Measurements from ENCODE around the gene SHISA4.
"Not testable (repeated sequence)": the region's sequence is repeated elsewhere in the genome, so short reads cannot be mapped to it uniquely, and the experiment has no call there.

SHISA4 gene, protein sequence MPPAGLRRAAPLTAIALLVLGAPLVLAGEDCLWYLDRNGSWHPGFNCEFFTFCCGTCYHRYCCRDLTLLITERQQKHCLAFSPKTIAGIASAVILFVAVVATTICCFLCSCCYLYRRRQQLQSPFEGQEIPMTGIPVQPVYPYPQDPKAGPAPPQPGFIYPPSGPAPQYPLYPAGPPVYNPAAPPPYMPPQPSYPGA

DNA sequence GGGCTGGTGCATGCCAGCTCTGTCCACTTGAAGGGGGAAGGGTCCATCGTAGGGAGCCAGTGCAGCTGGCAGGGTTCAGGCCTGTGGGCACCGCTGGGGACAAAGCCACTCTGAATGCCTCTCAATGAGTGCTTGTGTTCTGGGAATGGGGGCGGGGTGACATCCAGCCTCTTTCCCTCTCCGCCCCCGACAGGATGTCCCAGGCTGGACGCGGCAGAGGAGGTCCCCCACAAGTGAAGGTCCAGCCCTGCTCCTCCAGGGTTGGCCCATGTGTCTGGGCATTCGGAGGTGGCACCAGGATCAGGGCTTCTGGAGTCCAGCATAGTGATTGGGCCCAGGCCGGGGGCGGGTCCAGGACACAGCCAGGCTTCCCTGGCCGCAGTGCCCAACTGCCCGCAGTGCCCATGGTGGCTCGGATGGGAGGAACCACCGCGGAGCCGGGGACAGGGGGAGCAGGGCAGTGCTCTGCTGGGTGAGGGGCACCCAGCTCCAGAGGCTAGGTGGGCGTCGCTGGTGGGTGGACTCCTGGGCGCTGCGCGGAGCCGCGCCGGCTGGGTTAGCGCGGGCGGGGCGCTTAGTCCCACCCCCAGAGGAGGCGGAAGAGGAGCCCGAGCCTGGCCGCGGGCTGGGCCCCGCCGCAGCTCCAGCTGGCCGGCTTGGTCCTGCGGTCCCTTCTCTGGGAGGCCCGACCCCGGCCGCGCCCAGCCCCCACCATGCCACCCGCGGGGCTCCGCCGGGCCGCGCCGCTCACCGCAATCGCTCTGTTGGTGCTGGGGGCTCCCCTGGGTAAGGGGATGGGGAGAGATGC is at the start of gene SHISA4:
Gene SHISA4, plus strand, starts transcription at position 617 of the 808 bp plus-strand sequence. Its CDS starts 97 bp downstream, at position 714.
- no peak for DNase-seq

DNA sequence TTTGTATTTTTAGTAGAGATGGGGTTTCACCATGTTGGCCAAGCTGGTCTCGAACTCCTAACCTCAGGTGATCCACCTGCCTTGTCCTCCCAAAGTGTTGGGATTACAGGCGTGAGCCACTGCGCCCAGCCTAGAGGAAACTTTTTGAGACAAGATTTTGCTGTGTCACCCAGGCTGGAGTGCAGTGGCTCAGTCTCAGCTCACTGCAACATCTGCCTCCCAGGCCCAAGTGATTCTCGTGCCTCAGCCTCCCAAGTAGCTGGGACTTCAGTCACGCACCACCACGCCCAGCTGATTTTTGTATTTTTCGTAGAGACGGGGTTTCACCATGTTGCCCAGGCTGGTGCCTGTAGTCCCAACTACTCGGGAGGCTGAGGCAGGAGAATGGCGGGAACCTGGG is 49.6 kb upstream of the SHISA4 start:
- not testable (repeated sequence) for DNase-seq

DNA sequence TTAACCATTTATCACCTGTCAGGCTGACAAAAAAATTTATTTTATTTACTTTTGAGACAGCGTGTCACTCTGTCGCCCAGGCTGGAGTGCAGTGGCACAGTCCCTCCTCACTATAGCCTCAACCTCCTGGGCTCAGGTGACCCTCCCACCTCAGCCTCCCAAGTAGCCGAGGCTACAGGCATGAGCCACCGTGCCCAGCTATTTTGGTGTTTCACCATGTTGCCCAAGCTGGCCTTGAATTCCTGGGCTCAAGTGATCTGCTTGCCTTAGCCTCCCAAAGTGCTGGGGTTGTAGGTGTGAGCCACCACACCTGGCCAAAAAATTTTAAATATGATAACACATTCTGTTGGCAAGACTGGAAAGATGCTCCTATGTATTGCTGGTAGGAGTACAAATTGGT is 48.6 kb upstream of the SHISA4 start:
- DNase-seq, result no peak

DNA sequence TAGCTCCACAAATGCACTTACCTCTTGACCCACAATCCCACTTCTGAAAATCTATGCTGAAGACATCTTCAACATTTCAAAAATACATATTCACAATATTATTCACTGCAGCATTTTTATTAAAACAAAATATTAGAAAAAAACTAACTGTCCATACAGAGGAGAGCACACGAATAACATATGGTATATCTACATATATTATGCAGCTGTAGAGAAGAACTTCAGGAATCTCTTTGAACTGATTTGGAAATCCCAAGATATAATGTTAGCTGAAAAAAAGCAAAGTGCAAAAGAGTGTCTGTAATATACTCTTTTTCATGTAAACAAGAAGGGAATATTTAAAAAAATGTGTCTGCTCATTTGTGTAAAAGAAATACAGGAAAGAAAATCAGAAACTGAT is 48.2 kb upstream of the SHISA4 start:
- no peak for DNase-seq

DNA sequence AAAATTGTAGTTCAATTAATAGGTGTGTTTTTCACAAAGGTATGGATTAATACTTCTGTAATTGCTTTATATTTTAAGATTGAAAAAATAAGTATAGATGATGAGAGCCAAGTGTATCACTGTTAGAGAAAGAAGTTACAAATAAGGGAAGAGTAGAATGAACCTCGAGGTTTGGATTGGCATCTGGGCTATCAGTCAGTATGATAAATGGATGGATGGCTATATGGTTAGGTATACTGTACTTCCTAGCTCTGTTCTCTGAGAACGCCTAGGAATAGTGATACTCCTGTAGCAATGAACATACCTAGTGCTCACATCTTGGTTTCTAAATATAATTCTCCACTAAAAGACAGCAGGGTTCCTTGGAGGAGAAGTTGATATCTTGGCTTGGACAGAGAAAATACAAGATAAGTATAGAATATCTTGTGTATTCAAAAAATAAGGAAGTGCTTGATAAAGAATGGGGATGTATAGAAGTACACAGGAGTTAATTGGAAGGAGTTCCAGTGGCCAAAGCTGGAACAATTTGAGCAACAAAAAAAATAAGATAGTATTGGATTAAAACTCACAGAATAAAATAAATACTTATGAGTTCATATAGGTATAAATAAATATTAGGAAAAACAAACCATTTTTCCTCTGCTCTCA is 47.3 kb upstream of the SHISA4 start:
- no peak for DNase-seq

DNA sequence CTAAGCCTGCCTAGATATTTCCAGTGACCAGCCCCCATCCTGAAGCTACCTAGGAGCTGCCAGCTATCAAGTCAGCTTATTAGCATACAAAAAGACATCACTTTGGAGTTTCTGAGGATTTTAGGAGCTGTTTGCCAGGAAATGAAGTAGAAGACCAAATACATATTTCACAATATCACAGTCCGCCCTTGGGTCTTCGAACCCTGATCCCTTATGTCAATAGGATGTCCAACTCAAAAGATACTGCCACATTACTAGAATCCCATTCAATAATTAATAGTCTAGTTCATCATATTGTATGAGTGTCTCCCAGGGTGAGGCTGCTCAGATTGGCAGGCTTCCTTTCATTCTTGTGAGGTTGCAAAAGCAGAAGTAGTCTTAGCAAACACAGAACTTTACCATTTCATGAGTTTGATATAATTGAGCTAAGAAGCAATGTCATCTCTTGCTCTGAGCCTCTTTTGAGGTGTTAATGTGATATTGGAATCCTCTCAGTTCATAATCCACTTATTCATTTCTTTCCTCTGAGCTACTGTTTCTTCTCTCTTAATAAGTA is 46.1 kb upstream of the SHISA4 start:
- DNase-seq, result no peak

DNA sequence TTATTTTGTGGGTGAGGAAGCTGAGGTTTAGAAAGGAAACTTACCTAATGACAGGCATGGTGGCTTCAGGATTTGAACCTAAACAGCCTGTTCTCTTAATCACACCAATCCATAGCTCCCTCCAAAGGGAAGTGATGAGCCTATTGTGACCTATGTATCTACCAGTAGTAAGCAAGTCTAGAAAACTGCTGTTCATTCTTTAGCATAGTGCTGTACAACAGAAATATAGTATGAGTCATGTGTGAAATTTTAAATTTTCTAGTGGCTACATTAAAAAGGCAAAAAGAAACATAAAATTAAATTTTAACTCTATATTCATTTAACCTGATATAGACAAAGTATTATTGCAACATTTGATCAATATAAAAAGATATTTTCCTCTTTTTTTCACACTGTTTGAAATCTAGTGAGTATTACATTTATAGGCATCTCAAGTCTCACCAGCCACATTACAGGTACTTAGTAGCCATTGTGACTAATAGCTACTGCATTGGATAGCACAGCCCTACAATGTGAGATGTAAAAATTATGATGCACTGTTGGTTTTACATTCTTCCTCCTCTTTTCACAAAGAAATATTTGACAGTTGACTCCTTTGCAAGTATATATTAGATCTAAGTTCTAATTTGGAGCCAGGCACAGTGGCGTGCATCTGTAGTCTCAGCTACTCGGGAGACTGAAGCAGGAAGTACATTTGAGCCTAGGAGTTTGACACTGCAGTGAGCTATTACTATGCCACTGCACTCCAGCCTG is 43.2 kb upstream of the SHISA4 start:
- no peak for DNase-seq

DNA sequence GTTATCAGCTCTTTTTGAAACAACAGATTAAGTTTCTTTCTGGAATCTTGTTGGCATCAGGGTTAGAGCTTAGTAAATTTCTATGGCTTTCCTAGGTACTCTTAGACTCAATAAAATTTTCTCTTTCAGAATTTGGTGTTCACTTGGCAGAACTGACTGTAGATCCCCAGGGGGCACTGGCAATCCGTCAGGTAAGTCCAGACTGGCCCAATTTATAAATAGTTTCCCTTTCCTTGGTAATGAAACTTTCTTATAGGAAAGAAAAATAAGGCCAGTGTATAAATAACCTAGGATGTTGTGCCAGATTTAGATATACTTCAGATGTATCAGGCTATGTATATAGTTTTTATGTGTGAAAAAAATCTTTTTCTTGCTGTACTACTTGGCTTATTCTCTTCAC is 41.5 kb upstream of the SHISA4 start:
- no peak for DNase-seq

DNA sequence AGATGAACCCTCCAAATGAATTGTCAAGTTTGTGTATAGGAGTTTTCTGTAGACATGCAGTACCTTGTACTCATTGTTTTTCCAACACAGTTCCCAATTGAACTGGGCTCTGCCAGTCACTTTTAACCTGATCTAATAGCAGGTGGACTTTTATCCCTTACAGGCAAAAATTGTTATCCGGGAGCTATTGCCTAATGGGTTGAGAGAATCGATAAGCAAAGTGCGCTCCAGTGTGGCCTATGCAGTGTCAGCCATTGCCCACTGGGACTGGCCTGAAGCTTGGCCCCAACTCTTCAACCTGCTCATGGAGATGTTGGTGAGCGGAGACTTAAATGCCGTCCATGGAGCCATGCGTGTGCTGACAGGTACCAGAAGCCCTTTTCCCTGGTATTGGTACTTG is 40.5 kb upstream of the SHISA4 start:
- no peak for DNase-seq

DNA sequence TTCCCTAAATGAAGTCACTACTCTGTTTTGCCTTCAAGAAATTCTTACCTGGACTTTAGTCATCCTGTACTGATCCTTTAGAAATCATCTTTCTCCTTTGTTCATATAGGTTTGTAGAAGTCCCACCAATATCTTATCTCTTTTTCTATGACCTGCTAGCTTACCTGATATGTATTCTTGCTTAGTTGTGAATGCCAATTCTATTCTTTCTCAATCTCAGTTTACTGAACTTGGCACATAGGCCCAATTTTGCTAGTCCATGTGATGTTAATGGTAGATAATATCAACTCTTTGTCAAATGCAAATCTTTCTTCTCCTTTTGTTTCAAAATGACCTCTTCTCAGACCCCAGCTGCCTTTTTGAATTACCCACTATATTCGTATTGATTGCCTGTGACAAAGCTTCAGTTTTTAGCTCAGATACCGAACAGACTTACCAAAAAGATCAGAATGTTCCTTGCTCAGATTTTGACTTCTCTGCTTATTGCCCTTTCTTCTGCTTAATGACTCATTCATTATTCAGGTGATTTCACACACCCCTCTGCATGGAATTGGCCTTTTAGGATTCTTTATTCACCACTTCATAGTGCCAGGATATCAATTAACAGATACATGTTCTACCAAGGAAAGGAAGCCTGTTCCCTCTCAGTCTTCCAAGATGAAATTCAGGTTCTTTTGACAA is 39.2 kb upstream of the SHISA4 start:
- DNase-seq, result no peak

DNA sequence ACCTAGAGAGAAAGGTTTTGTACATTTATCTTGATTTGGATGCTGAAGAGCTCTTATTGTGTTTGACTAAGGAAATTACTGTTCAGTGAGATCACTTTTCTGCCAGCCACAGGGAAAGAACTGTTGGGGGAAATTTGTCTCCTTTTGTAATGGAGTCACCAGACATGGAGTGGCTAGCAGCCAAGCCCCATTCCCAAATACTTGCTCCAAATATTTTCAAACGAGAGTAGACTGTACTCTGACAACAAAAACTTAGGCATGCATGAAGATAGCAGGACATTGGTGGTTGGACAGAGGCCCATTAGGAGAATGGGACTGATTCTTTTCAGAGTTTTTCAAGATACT is 38.7 kb upstream of the SHISA4 start:
- DNase-seq, result no peak

DNA sequence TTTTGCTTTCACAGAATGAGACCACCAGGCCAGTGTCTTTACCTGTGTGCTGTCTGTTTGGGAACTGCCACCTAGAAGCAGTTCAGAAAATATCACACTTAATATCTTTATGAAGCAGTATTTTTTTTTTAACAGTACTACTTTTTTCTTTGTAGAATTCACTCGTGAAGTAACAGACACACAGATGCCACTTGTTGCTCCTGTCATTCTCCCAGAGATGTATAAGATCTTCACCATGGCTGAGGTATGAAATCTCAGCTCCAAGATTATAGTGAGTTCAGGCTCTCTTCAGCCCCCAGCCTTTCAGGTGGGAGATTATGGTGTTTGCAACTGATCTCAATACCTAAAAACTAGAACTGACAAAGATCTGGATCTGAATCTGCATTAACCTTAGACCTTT is 36.7 kb upstream of the SHISA4 start:
- DNase-seq, result no peak

DNA sequence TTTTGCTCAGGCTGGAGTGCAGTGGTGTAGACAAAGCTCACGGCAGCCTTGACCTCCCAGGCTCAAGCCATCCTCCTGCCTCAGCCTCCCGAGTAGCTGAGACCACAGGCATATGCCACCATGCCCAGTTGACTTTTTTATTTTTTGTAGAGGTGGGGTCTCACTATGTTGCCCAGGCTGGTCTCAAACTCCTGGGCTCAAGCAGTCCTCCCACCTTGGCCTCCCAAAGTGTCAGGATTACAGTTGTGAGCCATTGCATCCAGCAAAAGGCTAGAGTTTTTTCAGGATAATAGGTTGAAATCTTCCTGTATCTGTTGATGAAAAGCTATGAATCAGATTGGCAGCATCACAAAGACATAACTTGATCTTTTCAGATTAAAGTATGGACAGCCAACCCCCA is 32.0 kb upstream of the SHISA4 start:
- DNase-seq, result not testable (repeated sequence)

DNA sequence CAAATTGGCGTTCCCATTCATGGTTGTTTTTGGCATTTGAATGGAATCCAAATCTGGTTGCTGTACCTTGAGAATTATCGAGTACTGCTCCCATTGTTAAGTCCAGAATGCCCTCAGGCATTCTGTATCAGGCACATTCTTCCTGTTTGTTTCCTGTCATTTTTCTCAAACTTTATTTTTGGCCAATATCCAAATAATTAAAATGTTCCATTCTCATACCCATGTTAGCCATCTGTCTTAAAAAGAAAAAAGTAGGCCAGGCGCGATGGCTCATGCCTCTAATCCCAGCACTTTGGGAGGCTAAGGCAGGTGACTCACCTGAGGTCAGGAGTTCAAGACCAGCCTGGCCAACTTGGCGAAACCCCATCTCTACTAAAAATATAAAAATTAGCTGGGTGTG is 29.3 kb upstream of the SHISA4 start:
- DNase-seq, result no peak

DNA sequence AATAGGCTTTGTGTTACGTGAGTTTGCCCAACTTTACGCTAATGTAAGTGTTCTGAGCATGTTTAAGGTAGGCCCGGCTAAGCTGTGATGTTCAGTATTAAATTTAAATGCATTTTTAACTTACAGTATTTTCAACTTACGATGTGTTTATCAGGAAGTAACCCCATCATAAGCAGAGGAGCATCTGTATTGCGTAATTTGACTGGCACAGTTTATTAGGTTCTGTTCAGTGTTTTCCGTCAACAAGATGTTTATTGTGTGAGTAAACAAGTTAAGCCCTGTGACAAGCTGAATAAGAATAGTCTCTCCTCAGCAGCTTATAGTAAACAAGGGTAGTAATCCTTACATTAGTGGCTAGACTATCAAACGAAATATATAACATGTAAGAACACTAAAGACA is 27.2 kb upstream of the SHISA4 start:
- DNase-seq, result no peak

DNA sequence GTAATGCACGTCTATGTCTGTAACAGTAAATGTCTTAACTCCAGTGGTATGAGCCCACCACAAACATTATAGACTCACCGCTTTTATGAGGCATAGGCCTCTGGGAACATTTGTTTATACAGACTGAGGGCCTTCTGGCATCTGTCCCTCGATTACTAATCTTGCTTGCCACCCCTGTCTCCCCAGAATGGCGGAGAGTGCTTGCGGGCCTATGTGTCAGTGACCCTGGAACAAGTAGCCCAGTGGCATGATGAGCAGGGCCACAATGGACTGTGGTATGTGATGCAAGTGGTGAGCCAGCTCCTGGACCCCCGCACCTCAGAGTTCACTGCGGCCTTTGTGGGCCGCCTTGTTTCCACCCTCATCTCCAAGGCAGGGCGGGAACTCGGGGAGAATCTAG is 18.3 kb upstream of the SHISA4 start:
- no peak for DNase-seq

DNA sequence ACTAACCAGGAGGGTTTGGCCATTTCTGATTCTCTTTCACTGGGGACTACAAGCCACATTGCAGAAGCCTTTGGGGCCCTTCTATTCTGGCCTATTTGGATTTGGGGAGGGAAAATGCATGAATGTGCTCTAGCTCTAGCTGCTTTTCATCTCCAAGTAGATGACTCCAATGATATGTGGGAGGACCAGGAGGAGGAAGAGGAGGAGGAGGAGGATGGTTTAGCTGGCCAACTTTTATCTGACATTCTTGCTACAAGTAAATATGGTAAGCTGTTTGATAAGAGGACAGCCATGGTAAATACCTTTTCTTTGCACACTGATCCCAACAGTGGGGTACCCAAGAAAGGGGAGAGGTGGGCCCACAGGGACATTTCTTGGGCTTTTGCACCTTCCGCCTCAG is 14.0 kb upstream of the SHISA4 start:
- no peak for DNase-seq

DNA sequence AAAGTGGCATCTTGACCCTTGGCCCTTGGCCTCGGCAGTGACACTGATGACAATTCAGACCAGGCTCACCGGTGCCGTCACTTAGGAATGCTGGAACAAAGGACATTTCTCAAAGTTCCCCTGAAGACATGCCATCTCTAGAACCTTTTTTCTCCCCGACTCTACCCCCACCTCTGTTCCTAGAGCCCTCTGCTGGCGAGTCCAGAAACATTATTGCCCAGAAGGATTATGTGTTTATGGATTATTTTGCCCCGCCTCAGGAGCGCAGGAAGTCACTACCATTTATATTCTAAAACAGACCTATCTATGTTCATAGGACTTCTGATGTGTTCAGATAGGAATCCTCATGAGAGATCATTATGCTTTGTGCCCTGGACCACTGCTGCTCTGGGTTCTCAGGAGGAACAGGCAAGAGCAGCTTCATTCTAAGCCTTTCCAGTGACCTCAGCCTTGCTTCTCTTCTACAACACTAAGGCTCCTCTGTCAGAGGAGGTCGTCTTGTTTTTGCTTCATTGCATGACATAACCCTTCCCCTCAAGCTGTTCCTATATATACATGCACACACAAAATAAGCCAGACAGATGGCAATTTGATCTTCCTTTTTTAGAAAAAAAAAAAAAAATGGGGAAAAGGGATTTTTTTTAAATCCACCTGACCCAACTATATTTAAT is 12.4 kb upstream of the SHISA4 start:
- no peak for DNase-seq

DNA sequence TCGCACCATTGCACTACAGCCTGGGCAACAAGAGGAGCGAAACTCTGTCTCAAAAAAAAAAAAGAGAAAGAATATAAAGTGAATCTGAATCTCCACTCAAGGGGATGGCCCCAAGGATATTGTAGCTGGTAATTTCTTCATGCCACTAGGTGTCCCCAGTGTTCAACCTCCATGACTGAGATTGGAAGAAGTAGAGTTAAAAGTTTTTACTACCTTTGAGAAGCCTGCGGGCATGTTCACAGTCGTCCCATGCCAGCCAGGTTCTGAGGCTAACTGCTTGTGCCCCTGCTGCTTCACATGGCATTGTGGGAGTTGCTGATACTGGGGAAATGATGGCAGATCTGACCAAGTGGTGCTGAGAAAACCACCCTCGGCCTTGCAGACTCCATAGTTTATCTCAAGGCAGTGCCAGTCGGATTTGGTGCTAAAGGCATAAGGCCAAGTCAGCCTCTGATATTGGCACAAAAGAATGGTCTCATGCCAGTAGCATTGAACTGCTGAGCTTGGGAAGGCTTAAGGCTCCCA is 10.8 kb upstream of the SHISA4 start:
- no peak for DNase-seq

DNA sequence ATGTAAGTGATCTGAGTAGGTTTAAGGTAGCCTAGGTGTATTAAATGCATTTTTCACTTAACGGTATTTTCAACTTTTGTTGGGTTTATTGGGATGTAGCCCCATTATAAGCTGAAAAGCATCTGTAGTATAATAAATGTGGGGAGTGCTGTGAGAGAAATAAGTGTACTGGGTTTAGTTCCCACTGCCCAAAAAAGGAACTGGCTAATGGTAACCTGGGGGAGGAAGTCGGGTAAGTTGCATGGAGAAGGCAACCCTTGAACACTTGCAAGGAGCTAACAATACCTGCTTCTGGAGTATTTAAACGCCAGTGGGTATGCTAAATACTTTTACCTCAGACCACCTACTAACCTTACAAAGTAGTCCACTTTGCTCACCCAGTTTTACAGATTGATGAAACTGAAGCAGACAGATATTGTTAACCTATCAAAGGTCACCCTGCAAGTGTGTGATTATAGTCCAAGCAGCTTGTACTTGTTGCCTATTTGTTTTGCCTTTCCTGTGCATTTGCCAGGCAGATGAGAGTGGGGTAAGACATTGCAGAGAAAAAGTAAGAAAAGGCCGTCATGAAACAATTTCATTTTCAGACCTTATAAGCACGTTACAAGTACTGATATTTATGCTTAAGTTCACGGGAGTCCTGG is 7.6 kb upstream of the SHISA4 start:
- DNase-seq, result no peak

DNA sequence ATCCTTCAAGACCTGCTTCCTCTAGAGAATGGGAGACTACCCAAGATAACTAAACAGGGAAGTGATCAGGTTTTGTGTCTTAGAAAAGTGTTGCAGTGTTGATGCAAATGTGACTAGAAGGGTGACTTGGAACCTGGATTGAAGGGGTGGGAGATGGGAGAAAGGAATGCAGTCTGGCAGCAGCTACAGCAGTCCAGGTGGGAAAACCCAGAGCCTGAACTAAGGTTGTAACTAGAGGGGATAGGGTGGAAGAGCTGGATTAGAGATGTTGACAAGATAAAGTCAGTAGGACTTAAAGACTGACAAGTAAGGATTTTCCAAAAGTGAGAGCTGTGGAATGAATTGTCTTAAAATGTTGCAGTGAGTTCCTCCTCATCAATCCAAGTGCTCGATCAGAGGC is 7.1 kb upstream of the SHISA4 start:
- no peak for DNase-seq
